SK-N-SH treated with all-trans-retinoic acid at 6 μM for 48 hours (cell line): ENCODE data around the gene EBF3.

Experiments used
- ATAC-seq: fragments of 200-7000 bp; cut with Tn5 transposase; 3 replicates; pipeline ENCODE4 v1.9.1; 2020; ENCODE audit warnings: mild to moderate bottlenecking, moderate library complexity
- ARNTL ChIP-seq: fragments of 450-650 bp; formaldehyde crosslinking; IDR thresholded peaks from 2 replicates; pipeline ENCODE4 v1.5.0; 2020; ENCODE audit warnings: low read depth, mild to moderate bottlenecking, moderate library complexity, borderline replicate concordance
- BACH2 ChIP-seq: fragments of 250-450 bp; sonication (Bioruptor Pico); IDR thresholded peaks from 2 replicates; pipeline ENCODE4 v1.9.0; 2021; ENCODE audit warnings: mild to moderate bottlenecking, borderline replicate concordance
- CSDC2 ChIP-seq: fragments of 250-450 bp; sonication (Bioruptor Pico); IDR thresholded peaks from 2 replicates; pipeline ENCODE4 v1.5.0; 2020; ENCODE audit warnings: mild to moderate bottlenecking, moderate library complexity
- ESRRG ChIP-seq: fragments of 250-450 bp; sonication (Bioruptor Pico); IDR thresholded peaks from 2 replicates; pipeline ENCODE4 v1.6.1; 2021; ENCODE audit warnings: mild to moderate bottlenecking
- GLIS3 ChIP-seq: fragments of 250-450 bp; sonication (Bioruptor Pico); IDR thresholded peaks from 2 replicates; pipeline ENCODE4 v1.5.0; 2020; ENCODE audit warnings: mild to moderate bottlenecking, moderate library complexity
- ISL1 ChIP-seq: fragments of 250-450 bp; sonication (Bioruptor Pico); IDR thresholded peaks from 2 replicates; pipeline ENCODE4 v2.1.2; 2022; ENCODE audit warnings: mild to moderate bottlenecking, moderate library complexity
- OSR1 ChIP-seq: fragments of 250-450 bp; sonication (Bioruptor Pico); IDR thresholded peaks from 2 replicates; pipeline ENCODE4 v1.8.0; 2022; ENCODE audit warnings: moderate library complexity, mild to moderate bottlenecking, inconsistent platforms
- PPARA ChIP-seq: fragments of 250-450 bp; sonication (Bioruptor Pico); IDR thresholded peaks from 2 replicates; pipeline ENCODE4 v1.5.0; 2020; ENCODE audit warnings: mild to moderate bottlenecking, borderline replicate concordance
- SNAI2 ChIP-seq: fragments of 250-450 bp; sonication (Bioruptor Pico); IDR thresholded peaks from 2 replicates; pipeline ENCODE4 v1.5.0; 2020; ENCODE audit warnings: mild to moderate bottlenecking, moderate library complexity
- TOX ChIP-seq: fragments of 250-450 bp; sonication (Bioruptor Pico); IDR thresholded peaks from 2 replicates; pipeline ENCODE4 v1.8.0; 2021; ENCODE audit warnings: mild to moderate bottlenecking, moderate library complexity, borderline replicate concordance
- ZFP3 ChIP-seq: fragments of 250-450 bp; sonication (Bioruptor Pico); IDR thresholded peaks from 2 replicates; pipeline ENCODE4 v1.5.0; 2020; ENCODE audit warnings: mild to moderate bottlenecking, moderate library complexity
- ZFP30 ChIP-seq: fragments of 450-650 bp; formaldehyde crosslinking; IDR thresholded peaks from 2 replicates; pipeline ENCODE4 v1.5.0; 2022; ENCODE audit warnings: mild to moderate bottlenecking, moderate library complexity
- ZNF565 ChIP-seq: fragments of 450-650 bp; formaldehyde crosslinking; conservative IDR thresholded peaks from 2 replicates; pipeline ENCODE4 v1.5.0; 2020; ENCODE audit warnings: low read depth, mild to moderate bottlenecking, moderate library complexity
- ZNF70 ChIP-seq: fragments of 450-650 bp; formaldehyde crosslinking; IDR thresholded peaks from 2 replicates; pipeline ENCODE4 v1.5.0; 2020; ENCODE audit warnings: mild to moderate bottlenecking, moderate library complexity
- ZNF8 ChIP-seq: fragments of 450-650 bp; formaldehyde crosslinking; IDR thresholded peaks from 2 replicates; pipeline ENCODE4 v1.5.0; 2020; ENCODE audit warnings: mild to moderate bottlenecking, moderate library complexity
- TF ChIP-seq, protein P1 (sequence below): fragments of 250-450 bp; sonication (Bioruptor Pico); IDR thresholded peaks from 2 replicates; pipeline ENCODE4 v1.8.0; 2021; ENCODE audit warnings: low read depth, mild to moderate bottlenecking, moderate library complexity, borderline replicate concordance
- TF ChIP-seq, protein P2 (sequence below): fragments of 250-450 bp; sonication (Bioruptor Pico); IDR thresholded peaks from 2 replicates; pipeline ENCODE4 v1.5.0; 2020; ENCODE audit warnings: mild to moderate bottlenecking, moderate library complexity
- TF ChIP-seq, protein P3 (sequence below): fragments of 250-450 bp; sonication (Bioruptor Pico); IDR thresholded peaks from 2 replicates; pipeline ENCODE4 v1.5.1; 2020; ENCODE audit warnings: low read depth, mild to moderate bottlenecking, moderate library complexity
- TF ChIP-seq, protein P4 (sequence below): fragments of 250-450 bp; sonication (Bioruptor Pico); IDR thresholded peaks from 2 replicates; pipeline ENCODE4 v1.5.1; 2021; ENCODE audit warnings: mild to moderate bottlenecking, moderate library complexity

The EBF3 gene

DNA sequence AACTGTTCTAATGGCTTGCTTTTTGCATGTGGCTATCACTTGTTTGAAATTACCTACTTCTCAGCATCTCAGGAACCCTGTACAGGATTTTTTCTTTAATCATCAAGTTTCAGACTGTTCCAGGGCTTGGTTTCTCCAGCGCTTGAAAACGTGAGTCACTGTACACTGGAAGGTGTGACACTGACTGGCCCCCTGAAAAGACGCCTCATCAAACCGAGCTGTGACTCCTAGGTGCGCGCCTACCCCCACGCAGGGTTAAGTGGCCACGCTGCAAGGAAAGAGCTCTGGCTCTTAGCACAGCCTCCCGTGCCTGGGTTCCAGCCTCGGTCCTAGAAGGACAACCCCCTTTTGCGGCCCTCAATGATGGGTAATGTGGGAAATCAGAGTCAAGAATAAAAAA lies 81.0 kb downstream of the EBF3 start (continued):
- TF ChIP-seq, protein P1, sequence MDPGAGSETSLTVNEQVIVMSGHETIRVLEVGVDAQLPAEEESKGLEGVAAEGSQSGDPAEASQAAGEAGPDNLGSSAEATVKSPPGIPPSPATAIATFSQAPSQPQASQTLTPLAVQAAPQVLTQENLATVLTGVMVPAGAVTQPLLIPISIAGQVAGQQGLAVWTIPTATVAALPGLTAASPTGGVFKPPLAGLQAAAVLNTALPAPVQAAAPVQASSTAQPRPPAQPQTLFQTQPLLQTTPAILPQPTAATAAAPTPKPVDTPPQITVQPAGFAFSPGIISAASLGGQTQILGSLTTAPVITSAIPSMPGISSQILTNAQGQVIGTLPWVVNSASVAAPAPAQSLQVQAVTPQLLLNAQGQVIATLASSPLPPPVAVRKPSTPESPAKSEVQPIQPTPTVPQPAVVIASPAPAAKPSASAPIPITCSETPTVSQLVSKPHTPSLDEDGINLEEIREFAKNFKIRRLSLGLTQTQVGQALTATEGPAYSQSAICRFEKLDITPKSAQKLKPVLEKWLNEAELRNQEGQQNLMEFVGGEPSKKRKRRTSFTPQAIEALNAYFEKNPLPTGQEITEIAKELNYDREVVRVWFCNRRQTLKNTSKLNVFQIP (CRISPR knock-in tag): no peak
- TF ChIP-seq OSR1 (CRISPR knock-in tag): no peak
- no peak for TF ChIP-seq SNAI2
- TF ChIP-seq ZNF8 (CRISPR knock-in tag): no peak
- no peak for TF ChIP-seq ISL1 (CRISPR knock-in tag)
- TF ChIP-seq ESRRG (CRISPR knock-in tag): no peak
- TF ChIP-seq GLIS3 (CRISPR knock-in tag): no peak

DNA sequence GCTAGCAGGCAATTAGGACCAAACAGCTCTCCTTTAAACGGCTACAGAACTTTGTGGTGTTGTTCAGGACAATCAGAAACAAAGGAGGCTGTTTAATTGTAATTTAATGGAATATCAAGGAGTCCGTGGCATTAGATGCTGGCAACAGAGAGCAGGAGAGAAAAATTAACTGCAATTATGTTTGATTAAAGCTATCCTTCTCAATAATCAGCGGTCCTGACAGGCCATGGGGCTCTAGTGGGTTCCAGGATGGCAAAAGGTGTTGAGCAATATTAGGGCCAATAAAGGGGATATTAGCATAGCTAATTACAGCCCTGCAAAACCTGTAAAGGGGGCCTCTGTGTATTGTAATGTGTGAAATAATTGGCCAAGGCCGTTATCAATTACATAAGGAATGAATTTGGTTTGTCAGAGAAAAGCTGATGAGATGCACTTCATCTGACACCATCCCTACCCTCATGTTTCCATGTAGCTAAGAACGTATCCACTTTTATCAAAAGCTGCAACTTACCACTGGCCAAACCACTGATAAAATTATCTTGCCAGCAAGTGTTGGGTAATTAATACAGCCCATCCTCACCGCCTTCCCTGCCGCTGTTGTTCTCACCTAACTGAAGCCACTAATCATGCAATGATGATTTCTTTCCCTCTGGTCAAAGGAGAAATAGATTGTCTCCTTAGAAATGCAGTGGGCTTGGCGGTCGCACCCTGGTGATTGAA lies 81.6 kb downstream of the EBF3 start:
- no peak for ATAC-seq
- TF ChIP-seq PPARA (CRISPR knock-in tag) (no peak), ZNF70 (CRISPR knock-in tag) (no peak), ZNF8 (CRISPR knock-in tag) (no peak), ARNTL (CRISPR knock-in tag) (no peak), CSDC2 (no peak), ESRRG (CRISPR knock-in tag) (no peak), ZFP3 (CRISPR knock-in tag) (no peak), GLIS3 (CRISPR knock-in tag) (no peak), BACH2 (CRISPR knock-in tag) (no peak), ZFP30 (CRISPR knock-in tag) (no peak), ZNF565 (CRISPR knock-in tag) (no peak), ISL1 (CRISPR knock-in tag) (no peak), TOX (CRISPR knock-in tag) (no peak), SNAI2 (no peak)
- TF ChIP-seq, protein P2, sequence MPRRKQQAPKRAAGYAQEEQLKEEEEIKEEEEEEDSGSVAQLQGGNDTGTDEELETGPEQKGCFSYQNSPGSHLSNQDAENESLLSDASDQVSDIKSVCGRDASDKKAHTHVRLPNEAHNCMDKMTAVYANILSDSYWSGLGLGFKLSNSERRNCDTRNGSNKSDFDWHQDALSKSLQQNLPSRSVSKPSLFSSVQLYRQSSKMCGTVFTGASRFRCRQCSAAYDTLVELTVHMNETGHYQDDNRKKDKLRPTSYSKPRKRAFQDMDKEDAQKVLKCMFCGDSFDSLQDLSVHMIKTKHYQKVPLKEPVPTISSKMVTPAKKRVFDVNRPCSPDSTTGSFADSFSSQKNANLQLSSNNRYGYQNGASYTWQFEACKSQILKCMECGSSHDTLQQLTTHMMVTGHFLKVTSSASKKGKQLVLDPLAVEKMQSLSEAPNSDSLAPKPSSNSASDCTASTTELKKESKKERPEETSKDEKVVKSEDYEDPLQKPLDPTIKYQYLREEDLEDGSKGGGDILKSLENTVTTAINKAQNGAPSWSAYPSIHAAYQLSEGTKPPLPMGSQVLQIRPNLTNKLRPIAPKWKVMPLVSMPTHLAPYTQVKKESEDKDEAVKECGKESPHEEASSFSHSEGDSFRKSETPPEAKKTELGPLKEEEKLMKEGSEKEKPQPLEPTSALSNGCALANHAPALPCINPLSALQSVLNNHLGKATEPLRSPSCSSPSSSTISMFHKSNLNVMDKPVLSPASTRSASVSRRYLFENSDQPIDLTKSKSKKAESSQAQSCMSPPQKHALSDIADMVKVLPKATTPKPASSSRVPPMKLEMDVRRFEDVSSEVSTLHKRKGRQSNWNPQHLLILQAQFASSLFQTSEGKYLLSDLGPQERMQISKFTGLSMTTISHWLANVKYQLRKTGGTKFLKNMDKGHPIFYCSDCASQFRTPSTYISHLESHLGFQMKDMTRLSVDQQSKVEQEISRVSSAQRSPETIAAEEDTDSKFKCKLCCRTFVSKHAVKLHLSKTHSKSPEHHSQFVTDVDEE (CRISPR knock-in tag): no peak
- TF ChIP-seq, protein P1 (CRISPR knock-in tag): no peak
- TF ChIP-seq, protein P3, sequence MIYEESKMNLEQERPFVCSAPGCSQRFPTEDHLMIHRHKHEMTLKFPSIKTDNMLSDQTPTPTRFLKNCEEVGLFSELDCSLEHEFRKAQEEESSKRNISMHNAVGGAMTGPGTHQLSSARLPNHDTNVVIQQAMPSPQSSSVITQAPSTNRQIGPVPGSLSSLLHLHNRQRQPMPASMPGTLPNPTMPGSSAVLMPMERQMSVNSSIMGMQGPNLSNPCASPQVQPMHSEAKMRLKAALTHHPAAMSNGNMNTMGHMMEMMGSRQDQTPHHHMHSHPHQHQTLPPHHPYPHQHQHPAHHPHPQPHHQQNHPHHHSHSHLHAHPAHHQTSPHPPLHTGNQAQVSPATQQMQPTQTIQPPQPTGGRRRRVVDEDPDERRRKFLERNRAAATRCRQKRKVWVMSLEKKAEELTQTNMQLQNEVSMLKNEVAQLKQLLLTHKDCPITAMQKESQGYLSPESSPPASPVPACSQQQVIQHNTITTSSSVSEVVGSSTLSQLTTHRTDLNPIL: no peak
- TF ChIP-seq, protein P4, sequence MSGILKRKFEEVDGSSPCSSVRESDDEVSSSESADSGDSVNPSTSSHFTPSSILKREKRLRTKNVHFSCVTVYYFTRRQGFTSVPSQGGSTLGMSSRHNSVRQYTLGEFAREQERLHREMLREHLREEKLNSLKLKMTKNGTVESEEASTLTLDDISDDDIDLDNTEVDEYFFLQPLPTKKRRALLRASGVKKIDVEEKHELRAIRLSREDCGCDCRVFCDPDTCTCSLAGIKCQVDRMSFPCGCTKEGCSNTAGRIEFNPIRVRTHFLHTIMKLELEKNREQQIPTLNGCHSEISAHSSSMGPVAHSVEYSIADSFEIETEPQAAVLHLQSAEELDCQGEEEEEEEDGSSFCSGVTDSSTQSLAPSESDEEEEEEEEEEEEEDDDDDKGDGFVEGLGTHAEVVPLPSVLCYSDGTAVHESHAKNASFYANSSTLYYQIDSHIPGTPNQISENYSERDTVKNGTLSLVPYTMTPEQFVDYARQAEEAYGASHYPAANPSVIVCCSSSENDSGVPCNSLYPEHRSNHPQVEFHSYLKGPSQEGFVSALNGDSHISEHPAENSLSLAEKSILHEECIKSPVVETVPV: no peak

DNA sequence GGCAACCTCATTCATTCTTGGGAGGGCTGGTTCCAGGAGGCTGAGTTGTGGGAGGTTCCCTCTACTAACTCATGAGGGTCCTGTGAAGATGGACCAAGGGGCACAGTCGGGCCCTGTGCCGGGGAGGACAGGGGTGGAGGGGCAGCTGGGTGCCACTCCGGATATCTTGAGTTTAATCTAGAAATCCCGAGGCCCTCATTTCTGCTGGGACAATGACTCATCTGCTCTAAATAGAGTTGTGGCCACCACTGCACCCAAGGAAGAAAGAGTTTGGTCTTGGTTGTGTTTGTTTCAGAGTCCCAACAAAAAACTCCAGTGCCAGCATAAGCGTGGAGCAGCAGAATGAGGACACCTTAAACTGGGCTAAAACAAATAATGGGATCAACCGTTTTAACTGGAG lies 82.4 kb downstream of the EBF3 start:
- TF ChIP-seq PPARA (CRISPR knock-in tag) (no peak), ZFP30 (CRISPR knock-in tag) (no peak), TOX (CRISPR knock-in tag) (no peak)
- TF ChIP-seq, protein P4: no peak
- TF ChIP-seq, protein P3: no peak
- no peak for ATAC-seq
